Activated CD8-positive, alpha-beta T cell treated with anti-CD3 and anti-CD28 coated beads, Interleukin-2, amount 10 ng/mL, durations not matched to agents 7 days and 5 days (primary cell): ENCODE results near the gene APBB2. TPM values are rescaled to one million over a fixed set of nuclear protein-coding genes. Genes with fewer than 3 reads are reported as not detected.

Source experiments
- ATAC-seq: fragments of 150-1000 bp; cut with Tn5 transposase; one replicate; pipeline ENCODE4 v1.10.0; 2021; ENCODE audit warnings: moderate library complexity
- CTCF ChIA-PET: fragments of 350-600 bp; sonication (Branson Sonifier 250); formaldehyde crosslinking; loops from one replicate; lab custom pipeline; 2021; ENCODE audit warnings: antibody characterized with exemption; lab: Charles Lee
- POLR2A ChIA-PET: fragments of 350-600 bp; sonication (Branson Sonifier 250); formaldehyde crosslinking; loops from one replicate; lab custom pipeline; 2021; ENCODE audit warnings: antibody characterized with exemption; lab: Charles Lee
- DNase-seq: peaks from one replicate; pipeline ENCODE4 v3.0.0-alpha.2; 2020
- H3K27ac Mint-ChIP-seq: one replicate; pipeline ENCODE4 v1.8.0; 2021; ENCODE audit warnings: mild to moderate bottlenecking, mixed read lengths
- H3K27me3 Mint-ChIP-seq: one replicate; pipeline ENCODE4 v1.8.0; 2021; ENCODE audit warnings: low read depth, mixed read lengths
- H3K36me3 Mint-ChIP-seq: one replicate; pipeline ENCODE4 v1.8.0; 2021; ENCODE audit warnings: low read depth, mixed read lengths
- H3K4me1 Mint-ChIP-seq: one replicate; pipeline ENCODE4 v1.8.0; 2021; ENCODE audit warnings: low read depth, mixed read lengths
- H3K4me3 Mint-ChIP-seq: one replicate; pipeline ENCODE4 v1.8.0; 2021; ENCODE audit warnings: mild to moderate bottlenecking, mixed read lengths
- H3K9me3 Mint-ChIP-seq: one replicate; pipeline ENCODE4 v1.8.0; 2022; ENCODE audit warnings: mixed read lengths; ENCODE audit not compliant: insufficient read depth
- total RNA-seq, 2 experiments: library from RNA; stranded (reverse); gene quantifications; one replicate each; pipeline ENCODE4 v1.2.3, GENCODE V29; 2021

APBB2 gene
- total RNA-seq, 2 experiments from 2014 or later, result 0.53 to 0.57 TPM

GRCh38 chr4:40990236-40990898 lies 224.0 kb downstream of the APBB2 start:
- no peak overlapping the region for H3K4me3 Mint-ChIP-seq
- DNase-seq (no peak), ATAC-seq (no peak)
- H3K36me3 Mint-ChIP-seq, result no peaks in the 10 kb centered on the region
- H3K9me3 Mint-ChIP-seq, result no peaks in the 10 kb centered on the region
- ChIA-PET CTCF (interaction anchor here (0.6 kb wide), 1 partner anchor 14 kb away, joined by 3 read pairs; no protein-coding TSS in a partner anchor), POLR2A (no interaction called here)
- H3K27ac Mint-ChIP-seq, result no peak overlapping the region
- peaks cover 6% of the 10 kb centered on the region for H3K27me3 Mint-ChIP-seq
- peaks cover 3% of the 10 kb centered on the region for H3K4me1 Mint-ChIP-seq

- ChIA-PET CTCF (no interaction called here), POLR2A (no interaction called here)
- DNase-seq (no peak), ATAC-seq (no peak)
- Mint-ChIP-seq H3K27ac (no peak overlapping the region), H3K27me3 (peaks cover 6% of the 10 kb centered on the region), H3K4me1 (no peaks in the 10 kb centered on the region), H3K4me3 (no peak overlapping the region), H3K9me3 (no peaks in the 10 kb centered on the region), H3K36me3 (no peaks in the 10 kb centered on the region)
These were observed 227.2 kb downstream of the APBB2 start for GRCh38 chr4:40987151-40987550.

GRCh38 chr4:40986375-40986774 lies 228.0 kb downstream of the APBB2 start:
- Mint-ChIP-seq H3K27ac (no peak overlapping the region), H3K4me3 (no peak overlapping the region), H3K9me3 (no peaks in the 10 kb centered on the region), H3K27me3 (peaks cover 6% of the 10 kb centered on the region), H3K4me1 (no peaks in the 10 kb centered on the region), H3K36me3 (no peaks in the 10 kb centered on the region)
- DNase-seq (no peak), ATAC-seq (no peak)
- ChIA-PET POLR2A (no interaction called here), CTCF (interaction anchor here (2.4 kb wide), 1 partner anchor 10 kb away, joined by 10 read pairs; no protein-coding TSS in a partner anchor)

GRCh38 chr4:40984051-40984450 lies 230.3 kb downstream of the APBB2 start:
- Mint-ChIP-seq H3K9me3 (no peaks in the 10 kb centered on the region), H3K27me3 (peaks cover 6% of the 10 kb centered on the region), H3K27ac (no peak overlapping the region), H3K4me1 (no peaks in the 10 kb centered on the region), H3K36me3 (no peaks in the 10 kb centered on the region), H3K4me3 (no peak overlapping the region)
- POLR2A ChIA-PET, result no interaction called here
- ATAC-seq, result no peak
- CTCF ChIA-PET, result no interaction called here
- no peak for DNase-seq

- DNase-seq (no peak), ATAC-seq (no peak)
- H3K27me3 Mint-ChIP-seq, result no peaks in the 10 kb centered on the region
- H3K36me3 Mint-ChIP-seq, result no peaks in the 10 kb centered on the region
- H3K4me1 Mint-ChIP-seq, result no peaks in the 10 kb centered on the region
- POLR2A ChIA-PET, result no interaction called here
- no peak overlapping the region for H3K4me3 Mint-ChIP-seq
- H3K9me3 Mint-ChIP-seq, result no peaks in the 10 kb centered on the region
- CTCF ChIA-PET, result interaction anchor here (1.5 kb wide), 1 partner anchor 234 kb away, joined by 5 read pairs; the partner anchor contains the start of gene APBB2
- H3K27ac Mint-ChIP-seq, result no peak overlapping the region
These were observed 233.9 kb downstream of the APBB2 start for GRCh38 chr4:40980318-40980883.

GRCh38 chr4:40978548-40978947 lies 235.8 kb downstream of the APBB2 start:
- no peak for ATAC-seq
- CTCF ChIA-PET, result interaction anchor here (0.7 kb wide), 1 partner anchor 68 kb away, joined by 3 read pairs; no protein-coding TSS in a partner anchor
- no peak for DNase-seq
- Mint-ChIP-seq H3K27me3 (no peaks in the 10 kb centered on the region), H3K4me3 (no peak overlapping the region), H3K27ac (no peak overlapping the region), H3K4me1 (no peaks in the 10 kb centered on the region), H3K36me3 (no peaks in the 10 kb centered on the region), H3K9me3 (no peaks in the 10 kb centered on the region)
- POLR2A ChIA-PET, result no interaction called here

- no peak overlapping the region for H3K4me3 Mint-ChIP-seq
- no peaks in the 10 kb centered on the region for H3K4me1 Mint-ChIP-seq
- peaks cover 2% of the 10 kb centered on the region for H3K27me3 Mint-ChIP-seq
- CTCF ChIA-PET, result interaction anchor here (0.7 to 3.0 kb wide), 12 partner anchors 9 to 1131 kb away, joined by 3 to 11 read pairs (median 4); partner anchors contain the start of gene APBB2
- no peaks in the 10 kb centered on the region for H3K9me3 Mint-ChIP-seq
- DNase-seq (peak; percentile 45), ATAC-seq (no peak)
- POLR2A ChIA-PET, result no interaction called here
- H3K27ac Mint-ChIP-seq, result no peak overlapping the region
- H3K36me3 Mint-ChIP-seq, result no peaks in the 10 kb centered on the region
These were observed 238.0 kb downstream of the APBB2 start for GRCh38 chr4:40976343-40976742.

GRCh38 chr4:40972722-40973121 lies 241.6 kb downstream of the APBB2 start:
- ATAC-seq (no peak), DNase-seq (no peak)
- no peak overlapping the region for H3K27ac Mint-ChIP-seq
- H3K4me3 Mint-ChIP-seq, result no peak overlapping the region
- ChIA-PET POLR2A (no interaction called here), CTCF (no interaction called here)
- H3K9me3 Mint-ChIP-seq, result no peaks in the 10 kb centered on the region
- H3K4me1 Mint-ChIP-seq, result no peaks in the 10 kb centered on the region
- no peaks in the 10 kb centered on the region for H3K36me3 Mint-ChIP-seq
- H3K27me3 Mint-ChIP-seq, result peaks cover 4% of the 10 kb centered on the region

GRCh38 chr4:40971338-40971737 lies 243.0 kb downstream of the APBB2 start:
- no peaks in the 10 kb centered on the region for H3K9me3 Mint-ChIP-seq
- no peak overlapping the region for H3K4me3 Mint-ChIP-seq
- no peaks in the 10 kb centered on the region for H3K4me1 Mint-ChIP-seq
- peaks cover 4% of the 10 kb centered on the region for H3K27me3 Mint-ChIP-seq
- H3K36me3 Mint-ChIP-seq, result no peaks in the 10 kb centered on the region
- H3K27ac Mint-ChIP-seq, result no peak overlapping the region
- ChIA-PET POLR2A (no interaction called here), CTCF (no interaction called here)
- DNase-seq (no peak), ATAC-seq (no peak)

GRCh38 chr4:40969501-40969900 lies 244.8 kb downstream of the APBB2 start:
- Mint-ChIP-seq H3K27ac (no peak overlapping the region), H3K4me1 (no peaks in the 10 kb centered on the region), H3K9me3 (no peaks in the 10 kb centered on the region), H3K4me3 (no peak overlapping the region), H3K36me3 (no peaks in the 10 kb centered on the region), H3K27me3 (peaks cover 4% of the 10 kb centered on the region)
- CTCF ChIA-PET, result no interaction called here
- ATAC-seq (no peak), DNase-seq (no peak)
- POLR2A ChIA-PET, result no interaction called here

GRCh38 chr4:40967550-40967949 lies 246.8 kb downstream of the APBB2 start:
- no peak overlapping the region for H3K4me3 Mint-ChIP-seq
- no peaks in the 10 kb centered on the region for H3K9me3 Mint-ChIP-seq
- ChIA-PET CTCF (interaction anchor here (1.6 kb wide), 1 partner anchor 9 kb away, joined by 4 read pairs; no protein-coding TSS in a partner anchor), POLR2A (no interaction called here)
- H3K4me1 Mint-ChIP-seq, result no peaks in the 10 kb centered on the region
- H3K27ac Mint-ChIP-seq, result no peak overlapping the region
- no peak for DNase-seq
- H3K27me3 Mint-ChIP-seq, result peaks cover 2% of the 10 kb centered on the region
- no peak for ATAC-seq
- no peaks in the 10 kb centered on the region for H3K36me3 Mint-ChIP-seq

GRCh38 chr4:40966091-40966490 lies 248.3 kb downstream of the APBB2 start:
- Mint-ChIP-seq H3K27me3 (peaks cover 2% of the 10 kb centered on the region), H3K36me3 (no peaks in the 10 kb centered on the region), H3K4me1 (no peaks in the 10 kb centered on the region), H3K27ac (no peak overlapping the region), H3K9me3 (no peaks in the 10 kb centered on the region), H3K4me3 (no peak overlapping the region)
- DNase-seq (no peak), ATAC-seq (no peak)
- ChIA-PET POLR2A (no interaction called here), CTCF (no interaction called here)
